GM19025 (cell line): ENCODE results near the gene VEGFA.

Experiments used
- ATAC-seq: cut with Tn5 transposase; IDR thresholded peaks from one replicate; pipeline ENCODE4 v1.9.1; 2021; ENCODE audit warnings: mild to moderate bottlenecking, low read depth, moderate library complexity; ENCODE audit not compliant: unreplicated experiment

The VEGFA gene

GRCh38 chr6:43781941-43782704, 12.1 kb downstream of the VEGFA start:
- no peak for ATAC-seq

DNA sequence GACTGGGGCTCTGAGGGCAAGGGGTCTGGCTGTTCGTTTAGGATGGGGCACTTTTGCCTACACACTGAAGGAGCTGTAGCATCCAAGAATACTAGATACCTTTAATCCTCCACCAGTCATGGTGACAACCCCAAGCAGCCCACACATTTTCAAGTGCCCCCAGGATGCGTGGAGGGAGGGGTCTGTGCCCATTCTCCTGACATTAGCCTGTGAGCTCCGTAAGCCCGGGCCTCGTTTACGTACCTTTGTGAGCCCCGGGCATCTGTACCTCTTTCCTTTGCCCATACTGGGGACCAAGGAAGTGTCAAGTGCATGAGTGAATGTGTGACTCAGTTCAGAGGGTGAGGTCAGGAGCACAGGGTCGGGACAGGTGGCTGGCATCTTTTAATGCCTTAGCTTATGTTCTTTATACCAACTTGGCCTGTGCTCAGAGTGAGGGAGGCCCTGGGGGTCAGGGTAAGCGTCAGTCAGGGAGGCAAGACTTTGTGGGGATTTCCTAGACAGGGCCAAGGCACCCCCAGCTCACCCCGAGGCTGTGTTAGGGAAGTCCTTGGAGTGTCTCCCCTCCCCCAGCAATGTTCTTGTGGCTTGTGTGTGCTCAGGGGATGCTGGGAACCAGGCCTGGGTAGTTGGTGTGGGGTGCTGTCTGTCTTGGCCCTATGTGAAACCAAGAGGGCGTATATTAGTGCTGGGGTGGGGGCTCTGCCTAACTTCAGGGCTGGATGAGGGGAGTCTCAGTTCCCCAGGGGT, 12.9 kb downstream of the VEGFA start:
- no peak for ATAC-seq

DNA sequence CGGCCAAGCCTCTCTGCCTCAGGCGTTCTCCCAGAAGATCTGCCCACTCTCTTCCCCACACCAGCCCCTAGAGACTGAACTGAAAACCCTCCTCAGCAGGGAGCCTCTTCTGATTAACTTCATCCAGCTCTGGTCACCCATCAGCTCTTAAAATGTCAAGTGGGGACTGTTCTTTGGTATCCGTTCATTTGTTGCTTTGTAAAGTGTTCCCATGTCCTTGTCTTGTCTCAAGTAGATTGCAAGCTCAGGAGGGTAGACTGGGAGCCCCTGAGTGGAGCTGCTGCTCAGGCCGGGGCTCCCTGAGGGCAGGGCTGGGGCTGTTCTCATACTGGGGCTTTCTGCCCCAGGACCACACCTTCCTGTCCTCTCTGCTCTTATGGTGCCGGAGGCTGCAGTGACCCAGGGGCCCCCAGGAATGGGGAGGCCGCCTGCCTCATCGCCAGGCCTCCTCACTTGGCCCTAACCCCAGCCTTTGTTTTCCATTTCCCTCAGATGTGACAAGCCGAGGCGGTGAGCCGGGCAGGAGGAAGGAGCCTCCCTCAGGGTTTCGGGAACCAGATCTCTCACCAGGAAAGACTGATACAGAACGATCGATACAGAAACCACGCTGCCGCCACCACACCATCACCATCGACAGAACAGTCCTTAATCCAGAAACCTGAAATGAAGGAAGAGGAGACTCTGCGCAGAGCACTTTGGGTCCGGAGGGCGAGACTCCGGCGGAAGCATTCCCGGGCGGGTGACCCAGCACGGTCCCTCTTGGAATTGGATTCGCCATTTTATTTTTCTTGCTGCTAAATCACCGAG, 14.2 kb downstream of the VEGFA start:
- ATAC-seq, result no peak

DNA sequence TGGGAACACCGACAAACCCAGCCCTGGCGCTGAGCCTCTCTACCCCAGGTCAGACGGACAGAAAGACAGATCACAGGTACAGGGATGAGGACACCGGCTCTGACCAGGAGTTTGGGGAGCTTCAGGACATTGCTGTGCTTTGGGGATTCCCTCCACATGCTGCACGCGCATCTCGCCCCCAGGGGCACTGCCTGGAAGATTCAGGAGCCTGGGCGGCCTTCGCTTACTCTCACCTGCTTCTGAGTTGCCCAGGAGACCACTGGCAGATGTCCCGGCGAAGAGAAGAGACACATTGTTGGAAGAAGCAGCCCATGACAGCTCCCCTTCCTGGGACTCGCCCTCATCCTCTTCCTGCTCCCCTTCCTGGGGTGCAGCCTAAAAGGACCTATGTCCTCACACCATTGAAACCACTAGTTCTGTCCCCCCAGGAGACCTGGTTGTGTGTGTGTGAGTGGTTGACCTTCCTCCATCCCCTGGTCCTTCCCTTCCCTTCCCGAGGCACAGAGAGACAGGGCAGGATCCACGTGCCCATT, 15.3 kb downstream of the VEGFA start:
- no peak for ATAC-seq

GRCh38 chr6:43785904-43786303, 15.9 kb downstream of the VEGFA start:
- ATAC-seq, result no peak

DNA sequence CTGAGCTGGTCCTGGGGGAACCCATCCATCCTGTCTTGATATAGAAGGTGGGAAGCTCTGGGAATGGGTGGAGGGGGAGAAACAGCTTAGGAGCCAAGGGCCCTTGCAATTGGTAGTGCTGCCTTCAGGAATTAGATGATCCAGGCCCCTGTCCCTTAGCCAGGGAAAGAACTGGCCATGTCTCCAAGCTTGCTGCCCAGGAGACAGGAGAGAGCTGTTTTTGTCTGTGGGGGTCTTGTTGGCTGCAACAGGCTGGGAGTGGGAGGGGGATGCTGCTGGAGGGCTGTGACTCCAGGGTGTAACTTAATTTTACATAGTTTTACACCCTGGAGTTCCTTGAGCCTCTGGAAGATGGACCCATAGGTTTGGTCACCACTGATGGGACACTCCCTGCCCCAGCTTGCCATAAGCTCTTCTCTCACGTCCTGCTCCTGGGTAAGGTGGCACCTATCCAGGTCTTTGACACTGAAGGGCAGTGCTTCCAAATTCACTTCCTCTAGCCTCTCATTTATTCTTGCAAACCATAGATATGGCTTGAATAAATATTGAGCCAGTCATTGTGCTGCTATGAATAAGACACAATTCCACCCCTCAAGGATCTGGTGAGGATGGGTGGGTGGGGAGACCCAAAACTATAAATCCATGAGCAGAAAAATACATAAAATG, 16.8 kb downstream of the VEGFA start:
- ATAC-seq, result no peak

GRCh38 chr6:43788301-43788700, 18.3 kb downstream of the VEGFA start:
- ATAC-seq, result no peak

DNA sequence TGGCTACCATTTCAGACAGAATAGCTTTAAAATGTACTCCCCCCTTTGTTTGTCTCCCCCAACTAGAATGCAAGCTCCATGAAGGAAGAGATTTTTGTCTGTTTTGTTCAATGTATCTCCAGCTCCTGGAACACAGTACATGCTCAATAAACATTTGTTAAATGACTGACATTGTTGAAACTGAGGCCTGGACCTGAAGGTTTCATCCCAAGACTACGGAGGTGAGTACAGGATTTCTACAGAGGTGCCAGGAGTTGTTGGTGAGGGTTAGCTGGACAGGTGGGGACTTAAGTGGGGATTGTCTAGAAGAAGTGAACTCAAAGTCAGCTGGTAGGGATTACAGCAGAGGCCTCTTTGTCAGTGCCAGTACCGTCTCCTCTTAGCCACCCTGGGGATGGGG, 19.4 kb downstream of the VEGFA start:
- ATAC-seq, result no peak

- ATAC-seq, result no peak
These were observed 20.0 kb downstream of the VEGFA start for GRCh38 chr6:43790031-43790430.

DNA sequence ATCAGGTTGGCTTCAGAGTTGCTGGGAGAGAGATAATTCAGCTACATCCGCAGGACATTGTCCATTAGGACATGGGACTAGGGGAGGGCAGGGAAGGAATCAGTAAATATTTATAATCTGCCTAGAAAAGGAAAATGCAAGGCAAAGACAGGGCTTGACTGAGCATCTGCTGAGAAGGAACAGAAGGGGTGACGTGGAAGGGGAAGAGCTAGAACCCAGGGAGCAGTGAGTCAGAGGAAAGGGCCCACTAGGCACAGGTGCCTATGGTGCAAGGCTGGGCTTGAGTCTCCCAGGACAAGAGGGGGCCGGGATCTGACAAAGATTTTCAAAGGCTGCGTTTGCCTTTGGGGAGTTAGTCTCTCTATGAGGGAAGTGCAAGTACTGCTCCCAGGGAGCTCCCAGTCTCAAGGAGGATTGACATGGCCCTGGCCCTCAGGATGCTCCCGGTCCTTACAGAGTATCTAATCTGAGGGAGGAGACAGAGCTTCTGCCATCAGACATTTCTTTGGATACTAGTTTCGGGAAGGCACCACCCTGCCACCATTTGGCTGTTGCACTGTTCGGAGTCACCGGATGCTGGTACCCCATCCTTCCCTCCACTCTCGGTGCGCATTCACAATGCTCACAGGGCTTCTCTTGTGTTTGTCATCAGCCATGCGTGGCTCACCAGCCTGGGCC, 21.9 kb downstream of the VEGFA start:
- no peak for ATAC-seq

GRCh38 chr6:43793154-43793874, 23.3 kb downstream of the VEGFA start:
- ATAC-seq, result no peak

DNA sequence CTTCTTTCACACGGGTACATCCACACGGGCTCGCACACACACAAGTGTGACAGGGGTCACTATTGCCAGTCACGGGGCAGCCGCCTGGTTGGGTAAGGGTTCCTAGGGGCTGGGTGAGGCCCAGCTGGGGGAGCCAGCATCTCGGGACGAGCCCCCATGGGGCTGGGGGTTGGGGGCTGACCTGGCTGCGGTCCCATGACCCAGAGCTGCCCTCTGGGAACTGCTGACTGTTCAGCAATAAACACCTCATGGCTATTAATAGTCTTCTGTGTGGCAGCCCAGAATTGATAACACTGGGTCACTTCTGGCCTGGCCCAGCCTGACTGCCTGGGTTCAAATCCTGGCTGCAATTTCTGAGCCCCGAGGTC, 23.8 kb downstream of the VEGFA start:
- no peak for ATAC-seq

- ATAC-seq, result no peak
These were observed 25.4 kb downstream of the VEGFA start for GRCh38 chr6:43795421-43795820.

DNA sequence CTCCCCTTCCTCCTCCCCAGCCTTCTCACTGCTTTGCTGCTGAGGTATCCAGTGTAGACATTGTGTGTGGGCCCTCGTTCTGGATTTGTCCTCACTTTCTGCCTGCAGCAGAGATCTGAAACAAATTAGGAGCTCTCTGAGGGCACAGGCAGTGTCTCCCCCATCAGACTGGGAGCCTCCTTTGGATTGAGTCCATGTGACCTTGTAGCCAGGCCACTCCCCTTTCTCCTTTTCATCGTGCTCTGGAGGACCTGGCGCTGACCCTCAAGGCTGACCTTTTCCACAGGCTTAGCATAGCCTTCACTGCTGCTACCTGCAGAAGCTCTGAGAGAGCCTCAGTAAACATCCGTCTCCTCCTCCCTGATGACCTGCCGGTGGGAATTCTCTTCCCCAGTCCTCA, 26.2 kb downstream of the VEGFA start:
- no peak for ATAC-seq

GRCh38 chr6:43796903-43797890, 27.2 kb downstream of the VEGFA start:
- ATAC-seq, result no peak

GRCh38 chr6:43797919-43798318, 27.9 kb downstream of the VEGFA start:
- no peak for ATAC-seq

DNA sequence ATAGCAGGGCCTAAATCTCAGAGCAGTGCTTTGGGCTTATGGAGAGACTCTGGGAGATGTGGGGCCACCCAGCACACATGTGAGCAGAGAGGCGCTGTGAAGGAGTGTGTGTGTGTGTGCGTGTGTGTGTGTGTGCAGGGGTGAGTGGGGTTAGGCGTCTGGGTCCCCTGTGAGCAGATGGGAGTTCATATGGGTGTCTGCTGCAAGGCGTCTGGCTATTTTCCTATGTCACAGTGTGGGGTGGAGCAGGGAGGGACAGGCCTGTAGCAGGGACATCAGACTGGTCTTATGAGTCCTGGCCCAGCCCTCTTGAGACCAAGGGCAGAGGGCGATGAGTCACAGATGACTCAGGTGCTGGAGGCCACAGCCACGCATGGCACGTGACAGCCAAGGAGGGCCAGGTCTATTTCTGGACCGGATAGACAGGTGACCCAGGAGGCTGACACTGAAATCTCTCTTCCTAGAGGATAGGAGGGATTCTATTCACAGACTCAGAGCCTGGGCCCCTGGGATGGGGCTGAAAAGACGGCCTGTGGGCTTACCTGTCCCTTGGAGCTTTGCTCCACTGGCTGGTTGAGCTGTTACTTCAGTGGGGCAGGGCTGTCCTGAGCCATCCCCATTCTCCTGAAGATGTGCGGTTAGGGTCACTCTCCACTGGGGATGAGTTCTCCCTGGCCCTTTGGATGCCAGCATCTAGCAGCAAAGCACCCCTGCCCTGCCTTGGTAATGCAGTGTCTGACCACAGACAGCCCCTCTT, 28.9 kb downstream of the VEGFA start:
- ATAC-seq, result peak; percentile 72
